HG03457 (cell line): Measurements from ENCODE around the gene PPP4R4.
"Not testable (repeated sequence)": the region's sequence is repeated elsewhere in the genome, so short reads cannot be mapped to it uniquely, and the experiment has no call there.

Experiments
- ATAC-seq: cut with Tn5 transposase; IDR thresholded peaks from one replicate; pipeline ENCODE4 v1.9.1; 2021; ENCODE audit warnings: moderate number of reproducible peaks; ENCODE audit not compliant: unreplicated experiment

Gene PPP4R4

GRCh38 chr14:94144765-94145164 is 29.4 kb upstream of the PPP4R4 start:
- no peak for ATAC-seq

- ATAC-seq: no peak
Observed at GRCh38 chr14:94145902-94146527, 28.1 kb upstream of the PPP4R4 start.

GRCh38 chr14:94152676-94153075 is 21.4 kb upstream of the PPP4R4 start:
- no peak for ATAC-seq

GRCh38 chr14:94153750-94154342 is 20.3 kb upstream of the PPP4R4 start:
- ATAC-seq: no peak

GRCh38 chr14:94156143-94156542 is 18.0 kb upstream of the PPP4R4 start:
- ATAC-seq: not testable (repeated sequence)

GRCh38 chr14:94157197-94157596 is 16.9 kb upstream of the PPP4R4 start:
- ATAC-seq: no peak

- ATAC-seq: no peak
Observed at GRCh38 chr14:94158239-94158883, 15.8 kb upstream of the PPP4R4 start.

GRCh38 chr14:94161058-94161457 is 13.1 kb upstream of the PPP4R4 start:
- ATAC-seq: no peak

- ATAC-seq: no peak
Observed at GRCh38 chr14:94161981-94162380, 12.1 kb upstream of the PPP4R4 start.

- ATAC-seq: no peak
Observed at GRCh38 chr14:94162466-94162865, 11.7 kb upstream of the PPP4R4 start.

GRCh38 chr14:94163796-94164195 is 10.3 kb upstream of the PPP4R4 start:
- ATAC-seq: no peak

- no peak for ATAC-seq
Observed at GRCh38 chr14:94164685-94165431, 9.3 kb upstream of the PPP4R4 start.

- ATAC-seq: no peak
Observed at GRCh38 chr14:94165744-94166143, 8.4 kb upstream of the PPP4R4 start.

- ATAC-seq: no peak
Observed at GRCh38 chr14:94170136-94170535, 4.0 kb upstream of the PPP4R4 start.

GRCh38 chr14:94171208-94171607 is 2.9 kb upstream of the PPP4R4 start:
- no peak for ATAC-seq

- ATAC-seq: no peak
Observed at GRCh38 chr14:94172545-94172944, 1.6 kb upstream of the PPP4R4 start.

- ATAC-seq: peak; percentile 5
Observed at GRCh38 chr14:94173471-94173884, 644 bp upstream of the PPP4R4 start.

GRCh38 chr14:94174604-94175010 is 485 bp downstream of the PPP4R4 start:
- no peak for ATAC-seq

- ATAC-seq: no peak
Observed at GRCh38 chr14:94175011-94175745, 1.1 kb downstream of the PPP4R4 start.

- ATAC-seq: no peak
Observed at GRCh38 chr14:94175747-94176146, 1.6 kb downstream of the PPP4R4 start.

- ATAC-seq: no peak
Observed at GRCh38 chr14:94176808-94177207, 2.7 kb downstream of the PPP4R4 start.
